GM19025 (cell line): ENCODE data around the gene METRN.
"Not testable (repeated sequence)": the region's sequence is repeated elsewhere in the genome, so short reads cannot be mapped to it uniquely, and the experiment has no call there.

Source experiments
- ATAC-seq: cut with Tn5 transposase; IDR thresholded peaks from one replicate; pipeline ENCODE4 v1.9.1; 2021; ENCODE audit warnings: mild to moderate bottlenecking, low read depth, moderate library complexity; ENCODE audit not compliant: unreplicated experiment

The METRN gene

DNA sequence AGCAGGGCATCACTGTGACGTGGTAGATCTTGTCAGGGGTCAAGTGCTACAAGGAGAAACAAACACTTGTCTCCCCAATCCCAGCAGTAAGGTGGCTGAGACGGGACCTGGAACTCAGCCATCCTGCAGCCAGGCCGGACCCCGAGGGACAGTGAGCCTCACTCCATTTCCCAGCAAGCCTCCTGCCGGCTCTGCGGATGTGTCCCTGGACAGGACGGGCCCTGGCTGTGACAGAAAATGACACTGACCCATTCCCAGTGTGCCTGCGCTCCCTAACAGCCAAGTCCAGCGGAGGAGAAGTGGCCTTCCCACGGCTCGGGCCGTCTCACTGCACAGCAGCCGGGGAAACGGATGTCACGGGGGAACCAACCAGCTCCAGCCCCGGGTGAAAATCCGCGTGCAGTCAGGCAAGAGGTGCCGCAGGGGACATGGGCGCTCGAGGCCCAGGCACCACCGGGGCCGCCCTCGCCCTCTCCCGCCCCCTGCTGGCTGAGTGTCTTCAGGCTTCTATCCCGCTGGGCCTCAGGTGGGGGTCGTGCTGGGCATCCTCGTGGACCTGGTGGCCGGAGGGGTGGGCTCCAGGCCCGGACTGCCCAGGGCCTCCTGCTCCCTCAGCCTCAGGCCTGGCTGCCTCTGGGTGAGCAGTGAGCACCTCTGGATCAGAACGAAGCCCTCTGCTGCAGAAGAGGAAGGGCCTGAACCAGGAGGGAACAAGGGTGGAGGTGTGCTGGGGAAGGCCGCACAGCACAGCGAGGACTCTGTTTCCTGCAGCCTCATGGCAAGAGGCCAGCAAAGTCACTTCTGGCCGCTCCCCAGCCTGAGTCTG is 18.7 kb downstream of the METRN start:
- no peak for ATAC-seq

DNA sequence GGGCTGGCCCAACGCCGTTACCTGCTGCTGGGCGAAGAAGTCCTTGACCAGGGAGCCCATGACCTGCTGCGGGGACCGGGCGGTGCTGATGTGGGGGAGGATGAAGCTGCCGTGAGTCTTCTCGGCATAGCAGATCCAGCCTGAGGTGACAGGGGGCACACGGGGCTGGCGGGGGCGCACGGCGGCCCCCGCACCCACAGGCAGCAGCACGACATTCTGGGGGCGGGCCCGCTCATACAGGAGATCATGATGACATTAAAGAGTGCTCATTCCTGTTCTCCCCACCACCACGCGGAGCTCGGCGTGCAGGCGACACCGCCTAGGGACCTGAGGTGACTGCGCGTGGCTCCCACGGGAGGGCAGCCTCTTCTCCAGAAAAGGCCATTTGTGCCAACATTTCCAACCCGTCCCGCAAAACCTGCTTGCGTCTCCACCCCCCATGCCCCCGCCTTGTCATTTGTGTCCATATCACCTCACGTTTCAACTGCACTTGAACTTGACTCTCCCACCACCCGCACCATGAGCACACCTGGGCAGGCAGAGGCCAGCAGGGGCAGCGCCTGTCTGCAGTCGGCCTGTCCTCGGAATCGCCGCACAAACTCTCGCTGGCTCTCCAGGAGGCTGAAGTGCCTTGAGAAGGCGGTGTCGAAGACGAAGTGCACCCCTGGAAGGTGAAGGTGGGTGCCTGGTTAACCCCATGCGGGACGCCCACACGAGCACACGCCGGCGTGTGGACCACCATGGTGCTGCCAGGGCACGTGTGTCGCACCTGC is 19.5 kb downstream of the METRN start:
- ATAC-seq: no peak

DNA sequence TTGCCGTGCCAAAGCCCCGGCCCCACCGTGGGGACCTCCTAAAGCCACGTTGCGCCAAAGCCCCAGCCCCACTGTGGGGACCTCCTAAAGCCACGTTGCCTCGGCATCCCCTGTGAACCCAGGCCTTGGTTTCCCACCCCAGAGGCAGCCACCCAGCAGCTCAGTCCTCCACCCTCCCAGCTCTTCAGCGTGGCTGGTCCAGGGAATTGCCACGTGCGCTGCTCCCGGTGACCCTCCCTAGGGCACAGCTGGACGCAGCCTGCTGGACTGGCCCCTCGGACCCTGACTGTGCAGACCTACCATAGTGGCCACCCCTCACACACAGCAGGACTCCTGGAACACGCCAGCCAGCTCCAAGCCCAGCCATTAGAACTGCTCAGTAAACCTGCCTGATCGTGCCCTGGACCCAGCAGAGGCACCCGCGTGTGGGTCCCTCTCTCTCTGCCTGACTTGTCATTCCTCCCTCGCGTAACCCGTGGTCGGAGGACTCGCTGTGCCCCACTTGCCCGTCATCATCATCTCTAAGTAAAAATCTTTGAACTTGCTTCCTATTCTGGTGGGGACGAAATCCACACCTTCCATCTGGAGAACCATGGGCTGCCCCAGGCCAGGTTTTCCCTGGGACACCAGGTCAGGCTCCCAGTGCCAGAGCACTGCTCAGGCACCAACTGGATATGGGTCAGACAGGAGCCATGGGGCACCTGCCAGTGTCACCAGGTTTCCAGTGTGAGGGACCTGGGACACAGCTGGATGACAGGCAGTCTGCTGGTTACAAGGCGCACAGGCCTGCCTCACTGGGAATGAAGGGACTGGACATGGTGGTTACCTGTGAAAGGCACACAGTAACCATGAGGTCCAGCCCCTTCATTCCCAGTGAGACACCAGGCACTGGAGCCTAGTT is 20.3 kb downstream of the METRN start:
- no peak for ATAC-seq

DNA sequence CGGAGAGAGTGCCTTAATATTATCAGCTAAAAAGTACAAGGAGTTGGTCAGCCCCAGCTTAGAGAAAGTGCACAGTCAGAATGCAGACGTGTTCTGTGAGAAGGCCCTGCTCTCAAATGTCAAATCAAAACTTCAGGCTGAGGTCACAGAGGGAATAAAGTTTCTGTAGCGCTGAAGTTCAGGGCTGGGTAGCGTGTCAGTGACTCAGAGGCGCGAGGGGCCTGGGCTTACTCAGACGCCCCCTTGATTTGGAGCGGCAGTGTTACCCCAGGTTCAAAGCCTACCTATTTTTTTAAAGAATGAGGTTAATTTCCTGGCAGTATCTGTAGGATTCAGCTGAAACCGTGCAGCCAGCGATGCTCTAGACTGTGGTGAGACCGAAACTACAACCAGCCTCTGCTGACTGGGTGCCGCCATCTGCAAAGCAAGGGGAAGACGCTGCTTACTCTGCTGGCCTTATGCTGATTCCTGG is 21.1 kb downstream of the METRN start:
- ATAC-seq: no peak

DNA sequence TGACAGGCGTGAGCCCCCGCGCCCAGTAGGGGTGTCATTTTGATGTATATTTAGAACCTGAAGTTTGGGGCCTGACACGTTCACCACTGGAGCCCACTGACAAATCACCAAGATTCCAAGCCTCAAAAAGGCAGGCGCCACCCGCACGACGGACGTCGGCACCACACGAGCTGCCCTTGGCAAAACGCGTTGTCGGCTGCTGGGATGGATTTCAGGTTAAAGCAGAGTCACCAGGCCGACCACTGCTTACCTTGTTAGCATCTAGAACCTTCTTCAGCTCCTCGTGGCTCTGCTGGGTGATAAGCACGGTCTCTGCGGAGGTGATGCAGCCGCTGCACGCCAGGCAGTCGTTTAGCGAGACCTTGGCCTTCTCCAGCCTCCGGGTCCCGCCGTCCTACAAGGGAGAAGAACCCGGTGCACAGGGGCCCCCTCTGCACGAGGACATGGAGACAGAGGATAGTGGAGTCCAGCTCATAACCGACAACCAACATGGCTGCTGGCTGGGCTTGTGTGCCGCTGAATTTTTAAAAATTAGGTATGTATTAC is 22.1 kb downstream of the METRN start:
- ATAC-seq: no peak

DNA sequence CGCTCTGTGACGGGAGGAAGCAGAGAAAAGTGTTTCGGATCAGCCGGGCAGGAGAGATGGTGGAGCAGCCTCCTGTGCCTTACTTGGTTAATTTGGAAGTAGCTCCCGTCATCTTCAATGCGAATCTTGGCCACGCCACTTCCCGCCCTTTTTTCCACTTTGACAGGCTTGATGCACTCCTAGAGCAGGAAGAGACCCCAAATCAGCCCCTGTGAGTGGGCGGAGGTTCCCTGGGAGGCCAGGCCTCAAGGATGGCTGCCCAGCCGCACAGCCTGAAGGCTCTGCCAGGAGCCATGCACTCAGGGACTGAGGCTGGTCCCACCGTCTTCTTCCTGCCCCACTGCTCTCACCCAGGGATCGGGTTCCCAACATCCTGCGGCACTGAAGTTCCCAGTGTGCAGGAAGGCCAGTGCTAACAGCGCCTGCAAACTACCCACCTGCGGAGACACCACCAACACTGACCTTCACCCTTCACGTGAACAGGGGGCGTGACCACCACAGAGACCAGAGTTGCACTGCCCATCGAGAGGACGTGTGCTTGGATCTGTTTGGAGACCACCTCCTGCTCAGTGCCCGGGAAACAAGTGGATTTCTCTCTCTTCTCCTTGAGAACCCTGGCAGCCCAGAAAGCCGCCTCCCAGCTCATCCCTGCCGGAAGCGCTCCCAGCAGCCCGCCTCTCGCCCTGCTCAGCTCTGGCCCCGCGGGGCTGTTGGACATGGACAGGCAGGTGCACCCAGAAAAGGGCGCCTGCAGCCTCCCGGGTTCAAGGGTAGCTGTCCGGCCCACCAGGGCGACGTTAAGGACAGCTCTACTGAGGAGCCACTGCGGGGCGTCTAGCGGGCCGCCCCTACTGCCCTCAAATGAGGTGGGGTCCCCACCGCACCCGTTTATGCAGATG is 24.9 kb downstream of the METRN start:
- no peak for ATAC-seq

DNA sequence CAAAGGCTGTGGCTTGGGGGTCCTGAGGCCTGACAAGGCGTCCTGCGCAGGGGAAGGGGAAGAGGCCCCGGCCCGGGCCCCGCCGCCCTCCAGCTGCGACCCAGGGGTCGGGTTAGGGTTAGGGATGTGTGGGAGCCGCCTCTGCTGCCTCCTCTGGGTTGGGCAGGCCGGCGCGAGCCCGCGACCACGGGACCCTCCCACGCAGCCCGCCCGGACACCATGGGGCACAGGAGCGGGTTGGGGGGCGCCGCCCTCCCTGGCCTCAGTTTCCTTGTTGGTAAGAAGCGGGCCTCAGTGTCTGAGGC is 25.5 kb downstream of the METRN start:
- peak; percentile 10 for ATAC-seq

DNA sequence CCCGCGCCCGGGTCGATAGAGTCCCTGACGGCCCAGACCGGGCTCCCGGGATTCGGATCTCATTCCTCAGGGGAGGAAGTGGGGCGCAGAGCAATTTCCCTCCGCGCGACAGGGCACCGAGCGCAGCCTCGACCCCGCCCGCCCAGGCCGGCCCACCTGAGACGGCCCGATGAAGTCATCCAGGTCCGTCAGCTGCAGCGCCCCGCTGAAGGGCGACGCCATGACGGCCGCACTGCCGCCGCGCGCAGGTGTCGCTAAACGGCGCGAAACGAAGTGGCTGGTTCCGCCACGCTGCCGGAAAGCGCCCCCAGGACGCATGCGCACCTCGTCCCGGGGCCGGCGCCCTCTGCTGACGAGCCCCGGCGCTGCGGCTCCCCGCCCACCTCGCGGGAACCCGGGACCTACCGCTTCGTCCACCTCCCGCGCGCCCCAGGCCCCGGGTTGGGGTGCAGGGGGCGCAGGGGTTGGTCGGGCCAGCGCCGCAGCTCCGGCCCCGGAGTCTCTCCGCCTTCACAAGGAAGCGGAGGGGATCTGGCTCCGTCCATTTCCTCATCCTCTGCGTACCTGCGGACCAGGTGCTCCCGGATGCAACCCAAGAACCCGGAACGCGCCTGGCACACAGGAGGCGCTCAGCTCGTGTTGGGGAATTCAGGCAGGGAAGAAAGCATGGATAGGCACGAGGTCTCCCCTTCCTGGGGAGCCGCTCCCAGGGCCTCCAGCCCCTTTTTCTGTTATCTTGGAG is 26.0 kb downstream of the METRN start, which contains the start of gene CIAO3:
TSS of gene CIAO3 (minus strand) at position 234 of the 742 bp plus-strand sequence. CDS start at position 222, 12 bp downstream.
- ATAC-seq: peak; percentile 63

DNA sequence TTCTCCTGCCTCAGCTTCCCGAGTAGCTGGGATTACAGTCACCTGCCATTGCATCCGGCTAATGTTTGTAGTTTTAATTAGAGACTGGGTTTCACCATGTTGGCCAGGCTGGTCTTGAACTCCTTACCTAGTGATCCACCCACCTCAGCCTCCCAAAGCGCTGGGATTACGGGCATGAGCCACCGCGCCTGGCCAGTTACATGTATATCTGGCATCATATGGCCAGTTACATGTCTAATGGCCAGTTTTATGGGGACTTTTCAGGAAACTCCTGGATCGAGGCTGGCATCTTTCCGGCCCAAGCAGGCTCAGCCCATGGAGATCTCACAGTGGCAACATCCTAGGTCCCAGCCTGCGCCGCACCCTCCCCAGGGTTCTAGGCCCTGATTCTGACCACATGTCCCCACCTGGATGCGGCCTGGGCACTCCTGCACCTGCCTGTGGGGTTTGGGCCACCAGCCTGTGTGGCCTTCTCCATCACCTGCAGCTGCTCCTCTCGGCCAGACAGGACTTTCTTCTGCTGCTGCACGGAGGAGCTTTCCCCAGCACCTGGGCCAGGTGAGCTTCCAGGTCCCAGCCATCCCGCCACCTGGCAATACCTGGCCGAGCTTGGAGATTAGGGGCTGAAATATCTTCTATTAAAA is 27.2 kb downstream of the METRN start:
- no peak for ATAC-seq

DNA sequence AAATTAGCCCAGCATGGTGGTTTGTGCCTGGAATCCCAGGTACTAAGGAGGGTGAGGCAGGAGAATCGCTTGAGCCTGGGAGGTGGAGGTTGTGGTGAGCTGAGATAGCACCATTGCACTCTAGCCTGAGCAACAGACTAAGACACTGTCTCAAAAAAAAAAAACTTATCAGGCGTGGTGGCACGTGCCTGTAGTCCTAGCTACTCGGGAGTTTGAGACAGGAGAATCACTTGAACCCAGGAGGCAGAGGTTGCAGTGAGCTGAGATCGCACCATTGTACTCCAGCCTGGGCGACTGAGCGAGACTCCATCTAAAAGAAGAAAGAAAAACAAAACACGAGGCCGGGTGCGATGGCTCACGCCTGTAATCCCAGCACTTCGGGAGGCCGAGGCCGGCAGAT is 28.0 kb downstream of the METRN start:
- not testable (repeated sequence) for ATAC-seq

DNA sequence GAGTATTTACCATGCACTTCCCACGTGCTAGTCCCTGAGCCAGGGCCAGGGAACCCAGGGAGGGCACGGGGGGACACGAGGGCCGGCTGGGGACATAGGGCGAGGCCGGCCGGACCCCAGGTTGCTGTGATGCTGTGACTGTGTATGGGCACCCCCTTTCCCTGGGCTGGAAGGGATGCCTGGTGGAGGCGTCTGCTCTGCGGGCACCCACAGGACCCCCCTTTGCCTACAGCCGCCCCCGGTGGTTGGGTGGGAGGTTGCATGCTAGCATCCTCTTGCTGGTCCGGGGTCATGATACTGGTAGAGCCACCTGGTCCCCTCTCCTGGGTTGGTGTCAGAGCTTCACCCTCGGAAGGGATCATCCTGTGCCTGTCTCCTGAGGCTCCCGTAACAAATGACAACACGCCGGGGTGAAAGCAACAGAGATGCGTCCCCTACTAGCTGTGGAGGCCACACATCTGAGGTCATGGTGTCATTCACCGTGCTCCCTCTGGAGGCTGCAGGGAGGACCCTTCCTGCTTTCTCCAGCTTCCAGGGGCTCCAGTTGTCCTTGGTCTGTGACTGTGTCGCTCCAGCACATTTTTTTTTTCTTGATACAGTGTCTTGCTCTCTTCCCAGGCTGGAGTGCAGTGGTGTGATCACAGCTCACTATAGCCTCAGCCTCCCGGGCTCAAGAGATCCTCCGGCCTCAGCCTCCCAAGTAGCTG is 29.0 kb downstream of the METRN start:
- ATAC-seq: no peak

DNA sequence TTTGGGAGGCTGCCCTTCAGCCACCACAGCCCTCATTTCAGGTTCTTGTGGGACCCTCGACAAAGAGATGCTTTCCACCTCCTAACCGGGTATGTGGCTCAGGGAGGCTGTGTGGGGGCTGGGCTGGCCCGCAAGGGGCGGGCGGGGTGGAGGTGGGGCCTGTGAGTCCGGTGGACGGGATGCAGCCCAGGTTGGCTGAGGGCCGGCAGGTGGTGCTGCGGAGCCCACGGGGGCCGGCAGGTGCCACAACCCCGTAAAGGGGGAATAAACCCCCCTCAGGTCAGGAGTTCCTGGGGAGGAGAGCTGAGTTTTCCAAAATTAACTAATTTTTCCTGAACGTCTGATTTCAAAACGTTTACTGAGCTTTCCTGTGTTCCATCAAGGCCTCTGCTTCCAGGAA is 30.8 kb downstream of the METRN start:
- no peak for ATAC-seq

DNA sequence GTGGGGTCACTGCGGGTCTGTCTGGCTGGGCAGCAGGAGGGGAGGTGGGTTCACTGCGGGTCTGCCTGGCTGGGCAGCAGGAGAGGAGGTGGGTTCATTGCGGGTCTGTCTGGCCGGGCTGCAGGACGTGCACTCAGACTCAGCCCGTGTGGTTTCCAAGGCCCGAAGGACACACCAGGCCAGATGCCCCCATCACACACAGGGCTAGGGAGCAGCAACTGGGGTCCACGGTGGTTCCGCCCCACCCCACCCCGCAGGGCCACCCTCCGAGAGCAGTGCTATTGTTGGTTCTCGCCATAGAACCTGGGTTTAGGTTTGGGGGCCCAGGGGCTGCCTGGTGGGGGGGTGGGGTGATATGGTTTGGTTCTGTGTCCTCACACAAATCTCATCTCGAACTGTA is 31.7 kb downstream of the METRN start:
- no peak for ATAC-seq

DNA sequence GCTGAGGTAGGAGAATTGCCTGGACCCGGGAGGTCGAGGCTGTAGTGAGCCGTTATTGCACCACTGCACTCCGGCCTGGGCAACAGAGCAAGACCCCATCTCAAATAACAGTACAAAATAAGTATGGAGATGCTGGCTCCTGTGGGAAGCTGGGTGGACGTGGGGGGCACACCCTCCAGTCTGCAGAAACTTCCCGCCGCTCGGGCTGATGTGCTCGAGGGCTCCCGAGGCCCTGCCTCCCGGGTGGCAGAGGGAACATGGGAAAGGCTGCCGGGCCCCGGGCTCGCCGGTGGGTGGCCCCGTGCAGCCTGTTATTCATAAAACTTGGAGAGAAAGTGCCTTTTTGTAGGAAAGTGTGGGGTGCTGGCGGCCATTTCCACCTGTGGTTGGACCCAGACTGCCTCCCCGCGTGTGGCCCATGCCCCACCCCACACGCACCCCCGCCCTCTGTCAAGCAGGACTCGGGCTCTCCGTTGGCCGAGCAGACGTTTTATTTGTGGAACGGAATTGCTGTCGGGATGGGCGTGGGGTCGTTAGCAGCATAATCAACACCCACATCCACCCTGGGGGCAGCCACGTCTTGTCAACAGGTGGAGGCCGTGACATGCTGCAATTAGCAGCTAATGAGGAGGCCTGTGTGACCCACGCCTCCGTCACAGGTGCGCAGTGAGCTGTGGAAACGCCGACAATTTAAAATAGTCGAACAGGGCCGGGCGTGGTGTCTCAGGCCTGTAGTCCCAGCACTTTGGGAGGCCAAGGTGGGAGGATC is 33.2 kb downstream of the METRN start:
- no peak for ATAC-seq

DNA sequence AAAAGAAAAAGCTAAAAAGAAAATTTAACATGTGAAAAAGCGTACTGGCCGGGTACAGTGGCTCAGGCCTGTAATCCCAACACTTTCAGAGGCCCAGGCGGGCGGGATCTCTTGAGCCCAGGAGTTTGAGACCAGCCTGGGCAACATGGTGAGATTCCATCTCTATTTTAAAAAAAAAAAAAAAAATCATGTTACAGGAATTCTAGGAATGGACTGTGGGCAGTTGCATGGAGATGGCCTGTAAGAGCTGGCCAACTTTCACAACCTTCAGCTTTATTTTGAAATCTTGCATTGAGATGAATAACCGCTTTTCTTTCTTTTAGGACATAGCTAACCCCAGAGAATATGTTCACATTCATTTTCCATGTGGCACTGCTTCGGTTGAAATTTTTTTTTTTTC is 34.1 kb downstream of the METRN start:
- ATAC-seq: no peak

DNA sequence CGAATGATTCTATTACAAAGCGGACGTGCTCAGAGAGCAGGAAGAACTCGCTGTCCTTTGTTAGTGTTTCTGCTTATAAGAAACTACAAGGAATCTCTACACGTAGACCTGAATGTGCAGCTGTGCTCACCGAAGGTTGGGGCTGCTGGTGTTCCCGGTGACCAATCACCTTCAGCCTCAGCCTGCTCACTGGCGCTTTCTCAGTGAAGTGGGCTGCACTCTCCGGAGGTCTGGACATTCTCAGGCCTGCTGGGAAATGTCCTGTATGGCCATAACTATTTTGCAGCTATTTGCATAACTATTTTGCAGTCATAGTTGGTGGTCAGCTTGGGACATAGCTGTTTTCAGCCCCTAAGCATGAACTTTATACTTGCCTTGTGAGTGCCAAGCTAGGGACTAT is 35.6 kb downstream of the METRN start:
- no peak for ATAC-seq
